HCT116 (cell line): ENCODE measurements around the gene MIF4GD.

Source experiments
- ATF3 ChIP-seq: IDR thresholded peaks from 2 replicates; pipeline ENCODE4 v1.6.1; 2012
- CEBPB ChIP-seq: IDR thresholded peaks from 2 replicates; pipeline ENCODE4 v1.6.1; 2012; ENCODE audit warnings: low read depth
- CTCF ChIP-seq, 3 experiments: fragments of 200-600 bp in 1 of 3; sonication (generic) in 1 of 3; IDR thresholded peaks in 2 of 3; conservative IDR thresholded peaks in 1 of 3; 2 replicates each; pipeline ENCODE4 v1.5.1; 2012 to 2017; ENCODE audit warnings: low read depth in 2 of 3, low read length in 2 of 3, antibody characterized with exemption in 1 of 3, borderline replicate concordance in 1 of 3, control low read depth in 1 of 3, mild to moderate bottlenecking in 1 of 3, mixed read lengths in 1 of 3, mixed run types in 1 of 3, moderate library complexity in 1 of 3; ENCODE audit not compliant: insufficient read depth in 1 of 3
- ELF1 ChIP-seq: IDR thresholded peaks from 2 replicates; pipeline ENCODE4 v1.6.1; 2012; ENCODE audit warnings: low read depth, borderline replicate concordance
- EZH2 ChIP-seq: fragments of 200-600 bp; sonication (generic); IDR thresholded peaks from 2 replicates; pipeline ENCODE4 v1.6.1; 2017; ENCODE audit warnings: antibody characterized with exemption, mixed run types
- MAX ChIP-seq: IDR thresholded peaks from 2 replicates; pipeline ENCODE4 v1.6.1; 2012
- POLR2A ChIP-seq: IDR thresholded peaks from 2 replicates; pipeline ENCODE4 v1.7.0; 2011; ENCODE audit warnings: borderline replicate concordance; ENCODE audit not compliant: insufficient read depth, insufficient read length; ENCODE audit errors: extremely low read depth
- POLR2AphosphoS5 ChIP-seq: IDR thresholded peaks from 2 replicates; pipeline ENCODE4 v1.6.1; 2011; ENCODE audit warnings: mild to moderate bottlenecking, low read depth, low read length, moderate library complexity
- REST ChIP-seq: IDR thresholded peaks from 2 replicates; pipeline ENCODE4 v1.6.1; 2012; ENCODE audit warnings: low read depth
- SIN3A ChIP-seq: IDR thresholded peaks from 2 replicates; pipeline ENCODE4 v1.6.1; 2012; ENCODE audit warnings: low read depth
- SRF ChIP-seq: IDR thresholded peaks from 2 replicates; pipeline ENCODE4 v1.6.1; 2012; ENCODE audit warnings: low read depth
- ZFX ChIP-seq: fragments of 450-650 bp; IDR thresholded peaks from 2 replicates; pipeline ENCODE4 v1.6.1; 2017

GRCh38 chr17:75225016-75225415 lies 46.0 kb downstream of the MIF4GD start:
- TF ChIP-seq ZFX: no peak
- TF ChIP-seq POLR2A: no peak
- no peak for TF ChIP-seq CTCF (IDR thresholded peaks at IDR 0.05 in 2 of 3, conservative IDR thresholded peaks at IDR 0.05 in 1 of 3; ENCODE audit: borderline replicate concordance in 1 of 3, insufficient read depth in 1 of 3, low read depth in 2 of 3, low read length in 2 of 3)
- no peak for TF ChIP-seq REST
- no peak for TF ChIP-seq EZH2
- TF ChIP-seq ATF3: no peak
- TF ChIP-seq POLR2AphosphoS5: no peak
- TF ChIP-seq SIN3A: no peak
- no peak for TF ChIP-seq SRF
- no peak for TF ChIP-seq MAX
- no peak for TF ChIP-seq CEBPB
- TF ChIP-seq ELF1: no peak
